Measurements from ENCODE around the gene ALPI. TPM values are rescaled to one million over a fixed set of nuclear protein-coding genes. Genes with fewer than 3 reads are reported as not detected.
A peak's percentile ranks its signal among the peaks of the same experiment; 100 is the strongest.

The ALPI gene
- total and polyA plus RNA-seq, 9 of the 15 experiments (the other 6 are each of a cell fraction or from before 2014, with no cell fraction given) = not detected

DNA sequence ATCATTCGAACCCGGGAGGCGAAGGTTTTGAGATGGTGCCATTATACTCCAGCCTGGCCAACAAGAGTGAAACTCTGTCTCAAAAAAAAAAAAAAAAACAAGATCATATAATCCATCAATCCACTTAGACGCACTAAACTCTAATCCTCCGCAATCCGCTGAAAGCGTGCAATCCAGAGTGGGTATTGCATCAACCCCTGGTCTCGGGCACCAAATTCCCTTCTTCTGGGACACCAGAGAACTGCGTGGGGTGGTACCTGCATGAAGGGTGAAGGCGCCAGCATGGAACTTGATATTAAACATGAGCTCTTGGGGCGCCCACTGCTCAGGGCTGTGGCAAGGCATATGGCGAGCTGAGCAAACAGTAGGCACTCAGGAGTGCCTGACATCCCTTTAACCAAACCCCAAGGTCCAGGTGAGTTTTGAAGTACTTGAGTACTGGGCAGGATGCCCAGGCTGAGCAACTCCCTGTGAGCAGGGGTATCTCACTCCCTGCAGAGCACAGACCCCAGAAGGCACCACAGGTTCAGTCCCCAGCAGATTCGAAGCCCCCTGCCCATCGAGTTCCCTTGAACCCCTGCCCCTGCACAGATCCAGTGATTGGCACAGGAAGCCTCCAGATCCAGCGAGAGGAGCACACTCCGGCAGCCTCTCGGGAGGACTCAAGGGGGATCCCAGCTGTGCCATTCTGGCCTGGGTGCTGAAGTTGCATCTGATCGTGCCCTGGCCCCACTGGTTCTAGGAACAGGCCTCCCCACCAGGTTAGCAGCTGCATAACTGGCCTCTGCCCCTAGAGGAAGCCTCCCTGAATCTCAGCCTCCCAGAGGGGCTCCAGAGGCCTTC is 8.0 kb downstream of the ALPI start:
- H3K36me3 ChIP-seq (ENCODE audit: control insufficient read depth, insufficient read depth, low read length) = no peaks in the 10 kb centered on the region
- no peak overlapping the region for H2AFZ ChIP-seq (ENCODE audit: low read depth, low read length)
- ChIA-PET POLR2A (interaction anchor here (0.6 to 1.0 kb wide), 4 partner anchors 10 to 693 kb away, joined by 3 to 5 read pairs (median 4); no protein-coding TSS in a partner anchor), CTCF (ENCODE audit: low intra/inter-chr PET ratio) (no interaction called here)
- no peaks in the 10 kb centered on the region for H3K9me1 ChIP-seq (ENCODE audit: control insufficient read depth, insufficient read depth, low read length)
- 11% methylated on average over 15 of the region's 18 CpGs for WGBS (ENCODE audit: insufficient coverage, low coverage, missing lambda C conversion rate)
- H3K9me3 ChIP-seq (replicated peaks; ENCODE audit: control insufficient read depth, insufficient read depth, low read depth, low read length) = no peaks in the 10 kb centered on the region
- H3K4me2 ChIP-seq (ENCODE audit: insufficient read depth, low read length) = no peak overlapping the region
- intact Hi-C loops (cut with micrococcal nuclease) = no loop called here
- DNase-seq (ENCODE audit: extremely low read depth in 1 of 4, low spot score in 3 of 4) = no peak
- no peak for FAIRE-seq
- in situ Hi-C loops (cut with MboI) = no loop called here
- H3K27ac ChIP-seq (ENCODE audit: extremely low read depth, low read depth, low read length) = no peak overlapping the region
- no peaks in the 10 kb centered on the region for H4K20me1 ChIP-seq (replicated peaks; ENCODE audit: control insufficient read depth, insufficient read depth, low read length)
- no peak overlapping the region for H3K4me3 ChIP-seq
- peaks cover 0 to 18% of the 10 kb centered on the region in 2 experiments; a peak in 2 of 5 replicates for H3K27me3 ChIP-seq (ENCODE audit: control insufficient read depth in 2 of 2, insufficient read depth in 2 of 2, low read length in 2 of 2)
- BruUV-seq (replicated peaks) = no TSS peak
- H3K79me2 ChIP-seq (ENCODE audit: control insufficient read depth, insufficient read depth, low read length) = no peaks in the 10 kb centered on the region
- no peak overlapping the region for H3K9ac ChIP-seq (ENCODE audit: insufficient read depth in 1 of 2, low read depth in 2 of 2, low read length in 2 of 2)
- ATAC-seq = no peak
- H3K4me1 ChIP-seq (replicated peaks in 1 of 2; ENCODE audit: control insufficient read depth in 2 of 2, insufficient read depth in 2 of 2, low read length in 2 of 2) = no peaks in the 10 kb centered on the region; a peak in 1 of 5 replicates
- TF ChIP-seq GABPB2 (CRISPR knock-in tag; conservative IDR thresholded peaks at IDR 0.05) = no peak
- TF ChIP-seq, protein P1, sequence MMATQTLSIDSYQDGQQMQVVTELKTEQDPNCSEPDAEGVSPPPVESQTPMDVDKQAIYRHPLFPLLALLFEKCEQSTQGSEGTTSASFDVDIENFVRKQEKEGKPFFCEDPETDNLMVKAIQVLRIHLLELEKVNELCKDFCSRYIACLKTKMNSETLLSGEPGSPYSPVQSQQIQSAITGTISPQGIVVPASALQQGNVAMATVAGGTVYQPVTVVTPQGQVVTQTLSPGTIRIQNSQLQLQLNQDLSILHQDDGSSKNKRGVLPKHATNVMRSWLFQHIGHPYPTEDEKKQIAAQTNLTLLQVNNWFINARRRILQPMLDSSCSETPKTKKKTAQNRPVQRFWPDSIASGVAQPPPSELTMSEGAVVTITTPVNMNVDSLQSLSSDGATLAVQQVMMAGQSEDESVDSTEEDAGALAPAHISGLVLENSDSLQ (IDR thresholded peaks at IDR 0.05) = no peak
- TF ChIP-seq SMAD3 (CRISPR knock-in tag; conservative IDR thresholded peaks at IDR 0.05) = no peak
- TF ChIP-seq TRIM24 (IDR thresholded peaks at IDR 0.05) = peak in 1 of 2 experiments; percentile 24; a peak in 1 of 4 replicates
- TF ChIP-seq, protein P2, sequence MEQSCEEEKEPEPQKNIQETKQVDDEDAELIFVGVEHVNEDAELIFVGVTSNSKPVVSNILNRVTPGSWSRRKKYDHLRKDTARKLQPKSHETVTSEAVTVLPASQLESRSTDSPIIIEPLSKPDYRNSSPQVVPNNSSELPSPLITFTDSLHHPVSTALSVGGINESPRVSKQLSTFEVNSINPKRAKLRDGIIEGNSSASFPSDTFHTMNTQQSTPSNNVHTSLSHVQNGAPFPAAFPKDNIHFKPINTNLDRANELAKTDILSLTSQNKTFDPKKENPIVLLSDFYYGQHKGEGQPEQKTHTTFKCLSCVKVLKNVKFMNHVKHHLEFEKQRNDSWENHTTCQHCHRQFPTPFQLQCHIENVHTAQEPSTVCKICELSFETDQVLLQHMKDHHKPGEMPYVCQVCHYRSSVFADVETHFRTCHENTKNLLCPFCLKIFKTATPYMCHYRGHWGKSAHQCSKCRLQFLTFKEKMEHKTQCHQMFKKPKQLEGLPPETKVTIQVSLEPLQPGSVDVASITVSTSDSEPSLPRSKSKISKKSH (CRISPR knock-in tag; IDR thresholded peaks at IDR 0.05) = no peak
- TF ChIP-seq NEUROD1 (IDR thresholded peaks at IDR 0.05; ENCODE audit: borderline replicate concordance, low read depth, low read length, partially characterized antibody) = no peak
- TF ChIP-seq CEBPG (CRISPR knock-in tag; IDR thresholded peaks at IDR 0.05) = peak; percentile 61; the same call in 1 of the 2 replicates
- peak; percentile 22 to 50; a peak in 3 of 4 replicates for TF ChIP-seq CEBPG (tag; conservative IDR thresholded peaks at IDR 0.05 in 1 of 2, IDR thresholded peaks at IDR 0.05 in 1 of 2)
- TF ChIP-seq KDM4B (IDR thresholded peaks at IDR 0.05; ENCODE audit: borderline replicate concordance in 2 of 2, low read depth in 1 of 2) = no peak
- TF ChIP-seq, protein P3, sequence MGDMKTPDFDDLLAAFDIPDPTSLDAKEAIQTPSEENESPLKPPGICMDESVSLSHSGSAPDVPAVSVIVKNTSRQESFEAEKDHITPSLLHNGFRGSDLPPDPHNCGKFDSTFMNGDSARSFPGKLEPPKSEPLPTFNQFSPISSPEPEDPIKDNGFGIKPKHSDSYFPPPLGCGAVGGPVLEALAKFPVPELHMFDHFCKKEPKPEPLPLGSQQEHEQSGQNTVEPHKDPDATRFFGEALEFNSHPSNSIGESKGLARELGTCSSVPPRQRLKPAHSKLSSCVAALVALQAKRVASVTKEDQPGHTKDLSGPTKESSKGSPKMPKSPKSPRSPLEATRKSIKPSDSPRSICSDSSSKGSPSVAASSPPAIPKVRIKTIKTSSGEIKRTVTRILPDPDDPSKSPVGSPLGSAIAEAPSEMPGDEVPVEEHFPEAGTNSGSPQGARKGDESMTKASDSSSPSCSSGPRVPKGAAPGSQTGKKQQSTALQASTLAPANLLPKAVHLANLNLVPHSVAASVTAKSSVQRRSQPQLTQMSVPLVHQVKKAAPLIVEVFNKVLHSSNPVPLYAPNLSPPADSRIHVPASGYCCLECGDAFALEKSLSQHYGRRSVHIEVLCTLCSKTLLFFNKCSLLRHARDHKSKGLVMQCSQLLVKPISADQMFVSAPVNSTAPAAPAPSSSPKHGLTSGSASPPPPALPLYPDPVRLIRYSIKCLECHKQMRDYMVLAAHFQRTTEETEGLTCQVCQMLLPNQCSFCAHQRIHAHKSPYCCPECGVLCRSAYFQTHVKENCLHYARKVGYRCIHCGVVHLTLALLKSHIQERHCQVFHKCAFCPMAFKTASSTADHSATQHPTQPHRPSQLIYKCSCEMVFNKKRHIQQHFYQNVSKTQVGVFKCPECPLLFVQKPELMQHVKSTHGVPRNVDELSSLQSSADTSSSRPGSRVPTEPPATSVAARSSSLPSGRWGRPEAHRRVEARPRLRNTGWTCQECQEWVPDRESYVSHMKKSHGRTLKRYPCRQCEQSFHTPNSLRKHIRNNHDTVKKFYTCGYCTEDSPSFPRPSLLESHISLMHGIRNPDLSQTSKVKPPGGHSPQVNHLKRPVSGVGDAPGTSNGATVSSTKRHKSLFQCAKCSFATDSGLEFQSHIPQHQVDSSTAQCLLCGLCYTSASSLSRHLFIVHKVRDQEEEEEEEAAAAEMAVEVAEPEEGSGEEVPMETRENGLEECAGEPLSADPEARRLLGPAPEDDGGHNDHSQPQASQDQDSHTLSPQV (IDR thresholded peaks at IDR 0.05) = no peak

Measured in K562 (cell line).